Measurements from ENCODE around the gene SREBF2.
A peak's percentile ranks its signal among the peaks of the same experiment; 100 is the strongest.

The SREBF2 gene

DNA sequence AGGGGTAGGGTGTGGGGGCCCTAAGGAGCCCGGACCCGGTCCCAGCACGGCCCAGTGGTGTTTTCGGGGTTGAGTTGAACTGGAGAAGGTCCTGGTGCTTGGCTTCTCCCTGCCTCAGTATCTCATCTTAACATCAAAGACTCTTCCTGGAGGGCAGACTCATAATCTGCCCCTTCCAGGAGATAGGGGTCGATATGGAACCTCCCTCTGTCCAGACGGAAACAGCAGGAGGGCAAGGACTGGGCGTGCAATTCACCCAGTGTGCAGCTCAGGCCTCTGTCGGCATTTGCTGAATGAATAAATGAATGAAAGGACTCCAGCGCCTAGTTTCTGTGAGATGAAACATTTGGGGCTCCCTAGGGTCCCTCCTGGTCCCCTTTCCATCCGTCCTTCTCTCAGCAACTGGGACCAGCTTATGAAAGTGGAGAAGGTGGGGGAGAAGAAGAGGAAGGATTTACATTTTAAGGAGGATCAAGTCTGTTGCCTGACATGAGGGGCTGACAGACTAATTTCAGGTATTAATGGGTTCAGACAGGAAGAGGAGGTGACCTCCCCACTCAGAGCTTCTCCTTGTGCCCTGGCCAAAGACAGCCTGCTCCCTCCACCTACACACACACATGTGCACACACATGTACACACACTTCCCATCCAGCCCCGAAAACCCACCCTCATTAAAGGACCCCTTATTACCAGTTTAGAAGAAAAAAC lies 83.0 kb downstream of the SREBF2 start:
- DNase-seq (ENCODE audit: low read depth): no peak
- TF ChIP-seq, protein P1, sequence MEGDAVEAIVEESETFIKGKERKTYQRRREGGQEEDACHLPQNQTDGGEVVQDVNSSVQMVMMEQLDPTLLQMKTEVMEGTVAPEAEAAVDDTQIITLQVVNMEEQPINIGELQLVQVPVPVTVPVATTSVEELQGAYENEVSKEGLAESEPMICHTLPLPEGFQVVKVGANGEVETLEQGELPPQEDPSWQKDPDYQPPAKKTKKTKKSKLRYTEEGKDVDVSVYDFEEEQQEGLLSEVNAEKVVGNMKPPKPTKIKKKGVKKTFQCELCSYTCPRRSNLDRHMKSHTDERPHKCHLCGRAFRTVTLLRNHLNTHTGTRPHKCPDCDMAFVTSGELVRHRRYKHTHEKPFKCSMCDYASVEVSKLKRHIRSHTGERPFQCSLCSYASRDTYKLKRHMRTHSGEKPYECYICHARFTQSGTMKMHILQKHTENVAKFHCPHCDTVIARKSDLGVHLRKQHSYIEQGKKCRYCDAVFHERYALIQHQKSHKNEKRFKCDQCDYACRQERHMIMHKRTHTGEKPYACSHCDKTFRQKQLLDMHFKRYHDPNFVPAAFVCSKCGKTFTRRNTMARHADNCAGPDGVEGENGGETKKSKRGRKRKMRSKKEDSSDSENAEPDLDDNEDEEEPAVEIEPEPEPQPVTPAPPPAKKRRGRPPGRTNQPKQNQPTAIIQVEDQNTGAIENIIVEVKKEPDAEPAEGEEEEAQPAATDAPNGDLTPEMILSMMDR (IDR thresholded peaks at IDR 0.05; ENCODE audit: insufficient read depth, low read depth, low read length, missing control alignments): no peak
- H3K4me3 ChIP-seq (ENCODE audit: low read depth, low read length): no peak overlapping the region

DNA sequence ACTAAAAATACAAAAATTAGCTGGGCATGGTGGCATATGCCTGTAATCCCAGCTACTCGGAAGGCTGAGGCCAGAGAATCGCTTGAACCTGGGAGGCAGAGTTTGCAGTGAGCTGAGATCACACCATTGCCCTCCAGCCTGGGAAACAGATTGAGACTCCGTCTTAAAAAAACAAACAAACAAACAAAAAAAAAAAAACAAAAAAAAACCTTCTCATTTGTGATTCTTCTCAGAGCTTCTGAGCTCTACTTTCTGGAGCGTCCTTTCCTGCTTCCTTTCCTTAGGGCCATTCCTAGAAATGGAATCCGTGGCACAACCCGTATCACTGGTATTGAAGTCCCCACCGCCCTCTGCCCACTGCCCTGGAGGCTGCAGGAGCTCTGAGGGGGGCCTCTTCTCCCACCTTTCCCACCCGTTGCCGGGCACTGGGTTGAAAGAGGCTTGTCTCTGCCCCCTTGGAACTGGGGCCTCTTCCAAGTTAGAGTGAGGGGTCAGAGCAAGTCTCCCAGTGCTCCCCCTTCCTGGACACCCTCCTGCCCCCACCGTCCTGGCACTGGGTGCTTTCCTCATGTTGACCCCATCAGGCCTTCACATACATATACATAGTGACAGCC lies 83.9 kb downstream of the SREBF2 start:
- no peak overlapping the region for H3K4me3 ChIP-seq (ENCODE audit: low read depth, low read length)
- no peak for DNase-seq (ENCODE audit: low read depth)
- TF ChIP-seq, protein P1 (IDR thresholded peaks at IDR 0.05; ENCODE audit: insufficient read depth, low read depth, low read length, missing control alignments): no peak

DNA sequence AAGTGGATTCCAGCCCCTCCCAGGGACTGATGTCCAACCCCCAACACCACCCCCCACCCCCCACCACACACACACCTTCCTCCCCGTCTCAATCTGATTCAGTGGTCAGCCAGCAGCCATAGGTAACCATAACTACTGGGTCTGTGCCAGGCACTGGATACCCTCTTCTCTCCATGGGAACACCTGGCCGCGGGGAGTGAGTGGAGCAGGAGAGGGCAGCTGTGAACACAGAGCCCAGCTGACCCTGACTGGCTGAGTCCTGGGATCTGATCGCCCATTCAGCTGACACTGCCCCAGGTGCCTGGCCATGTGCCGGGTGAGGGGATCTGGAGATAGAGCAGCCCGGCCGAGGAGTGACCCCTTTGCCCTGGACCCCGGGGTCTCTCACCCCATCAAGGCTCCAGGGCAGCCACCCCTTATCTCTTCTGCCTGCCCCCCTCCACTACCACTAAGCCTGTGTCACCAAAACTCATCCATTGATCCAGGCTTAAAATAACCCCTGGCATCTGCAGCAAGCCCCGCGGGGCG lies 84.5 kb downstream of the SREBF2 start:
- TF ChIP-seq, protein P1 (IDR thresholded peaks at IDR 0.05; ENCODE audit: insufficient read depth, low read depth, low read length, missing control alignments): no peak
- no peak for DNase-seq (ENCODE audit: low read depth)

DNA sequence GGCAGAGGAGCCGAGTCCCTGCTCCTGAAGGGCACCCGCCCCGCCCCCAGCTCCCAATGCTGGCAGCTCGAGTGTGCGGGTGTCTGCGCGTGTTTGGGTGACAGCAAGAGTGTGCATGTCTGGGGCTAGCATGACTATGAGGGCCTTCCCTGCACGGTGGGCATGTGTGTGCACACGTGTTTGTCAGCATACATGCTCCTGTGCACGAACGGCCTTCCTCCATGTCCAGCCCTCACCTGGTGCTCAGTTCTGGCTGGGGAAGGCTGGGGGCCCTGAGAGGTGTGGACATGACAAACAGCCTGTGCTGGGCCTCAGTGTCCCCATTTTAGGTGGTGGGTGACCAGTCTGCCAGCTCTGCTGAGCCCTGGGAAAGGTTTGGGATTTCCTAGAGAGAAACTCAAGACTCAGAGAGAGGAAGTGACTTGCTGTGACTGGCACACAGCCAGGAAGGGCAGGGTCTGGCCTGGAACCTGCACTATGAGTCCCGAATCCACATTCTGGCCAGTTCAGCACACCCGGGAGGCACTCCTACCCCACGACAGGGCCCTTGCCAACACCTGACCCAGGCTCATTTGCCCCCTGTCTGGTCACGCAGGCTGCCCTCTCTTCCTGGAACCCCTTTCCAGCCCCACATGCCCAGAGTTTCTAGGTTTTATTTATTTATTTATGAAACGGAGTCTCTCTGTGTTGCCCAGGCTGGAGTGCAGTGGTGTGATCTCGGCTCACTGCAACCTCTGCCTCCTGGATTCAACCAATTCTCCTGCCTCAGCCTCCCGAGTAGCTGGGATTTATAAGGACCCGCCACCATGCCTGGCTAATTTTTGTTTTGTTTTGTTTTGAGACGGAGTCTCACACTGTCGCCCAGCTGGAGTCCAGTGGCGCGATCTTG lies 85.2 kb downstream of the SREBF2 start:
- peak; percentile 70 for DNase-seq (ENCODE audit: low read depth)
- TF ChIP-seq, protein P1 (IDR thresholded peaks at IDR 0.05; ENCODE audit: insufficient read depth, low read depth, low read length, missing control alignments): no peak
- no peak overlapping the region for H3K4me3 ChIP-seq (ENCODE audit: low read depth, low read length)

More for the DNA sequence above, 84.5 kb downstream of the SREBF2 start:
- no peak overlapping the region for H3K4me3 ChIP-seq (ENCODE audit: low read depth, low read length)

DNA sequence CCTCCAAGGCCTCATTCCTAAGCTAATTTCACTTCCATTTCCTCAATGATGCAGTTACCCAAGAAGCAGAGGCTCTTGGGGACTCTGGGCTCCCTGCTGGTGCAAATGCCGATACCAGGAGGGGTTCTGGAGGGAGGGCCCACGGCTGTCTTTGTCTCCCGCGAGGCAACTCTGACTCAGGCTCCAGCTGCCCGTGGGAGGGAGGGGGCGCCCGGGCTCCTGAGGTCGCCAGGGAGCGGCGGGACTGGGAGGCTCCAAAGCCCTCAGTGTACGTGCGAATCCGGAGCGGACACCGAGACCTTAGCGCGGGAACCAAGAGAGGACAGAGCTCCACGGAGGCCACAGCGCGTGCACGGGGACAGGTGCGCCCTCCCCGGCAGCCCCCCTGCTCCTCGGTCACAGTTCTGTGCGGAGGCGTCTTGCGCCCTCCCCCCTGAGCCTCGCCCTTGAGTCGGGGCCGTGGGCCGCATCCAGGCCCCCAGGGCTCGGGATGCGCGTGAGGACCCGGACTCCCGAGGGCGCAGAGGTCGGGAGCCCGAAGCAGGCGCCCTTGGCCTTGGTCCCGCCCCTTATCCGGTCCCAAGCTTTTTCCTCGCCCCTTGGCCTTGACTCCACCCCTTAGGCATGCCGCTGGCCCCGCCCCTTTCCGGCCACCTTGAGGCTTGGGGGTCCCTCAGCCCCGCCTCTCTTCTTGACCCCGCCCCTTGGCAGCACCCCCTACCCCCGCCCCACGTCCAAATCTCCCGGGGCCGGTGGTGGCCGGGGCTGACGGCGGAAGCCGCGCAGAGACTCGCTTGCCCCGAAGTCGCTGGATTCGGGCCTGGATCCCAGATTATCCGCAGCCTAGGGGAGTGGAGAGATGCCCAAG lies 86.7 kb downstream of the SREBF2 start:
- H3K4me3 ChIP-seq (ENCODE audit: low read depth, low read length): peak overlapping the region; percentile 47
- TF ChIP-seq, protein P1 (IDR thresholded peaks at IDR 0.05; ENCODE audit: insufficient read depth, low read depth, low read length, missing control alignments): no peak
- DNase-seq (ENCODE audit: low read depth): peak; percentile 93

All from GM12865 (cell line).